IPS-18a (cell line): ENCODE results near the gene PKN2.
"Not testable (repeated sequence)": the region's sequence is repeated elsewhere in the genome, so short reads cannot be mapped to it uniquely, and the experiment has no call there.

Experiments
- H3K27ac ChIP-seq: one replicate; pipeline ENCODE4 v1.5.1; 2013; ENCODE audit warnings: low read length
- H3K27me3 ChIP-seq: one replicate; pipeline ENCODE4 v1.6.1; 2013; ENCODE audit warnings: mild to moderate bottlenecking, low read length; ENCODE audit not compliant: control insufficient read depth, insufficient read depth
- H3K36me3 ChIP-seq: one replicate; pipeline ENCODE4 v1.6.1; 2013; ENCODE audit warnings: low read depth, low read length; ENCODE audit not compliant: control insufficient read depth
- H3K4me1 ChIP-seq: one replicate; pipeline ENCODE4 v1.6.1; 2013; ENCODE audit warnings: low read depth, low read length; ENCODE audit not compliant: control insufficient read depth
- H3K4me3 ChIP-seq: one replicate; pipeline ENCODE4 v1.5.1; 2013; ENCODE audit warnings: low read length
- H3K9ac ChIP-seq: one replicate; pipeline ENCODE4 v1.6.1; 2013; ENCODE audit warnings: mild to moderate bottlenecking, low read length, moderate library complexity
- H3K9me3 ChIP-seq: one replicate; pipeline ENCODE4 v1.6.1; 2013; ENCODE audit warnings: low read depth, low read length; ENCODE audit not compliant: control insufficient read depth

Gene PKN2

GRCh38 chr1:88716571-88716970, 32.5 kb downstream of the PKN2 start:
- H3K27me3 ChIP-seq, H3K9me3 ChIP-seq, H3K9ac ChIP-seq, H3K36me3 ChIP-seq, H3K4me3 ChIP-seq, H3K4me1 ChIP-seq, H3K27ac ChIP-seq: not testable (repeated sequence)

GRCh38 chr1:88722492-88722891, 38.4 kb downstream of the PKN2 start:
- no peak overlapping the region for H3K9ac ChIP-seq
- H3K27me3 ChIP-seq: no peaks in the 10 kb centered on the region
- H3K27ac ChIP-seq: no peak overlapping the region
- H3K36me3 ChIP-seq: no peaks in the 10 kb centered on the region
- H3K4me3 ChIP-seq: no peak overlapping the region
- H3K4me1 ChIP-seq: no peaks in the 10 kb centered on the region
- no peaks in the 10 kb centered on the region for H3K9me3 ChIP-seq

GRCh38 chr1:88726697-88727096, 42.6 kb downstream of the PKN2 start:
- Histone ChIP-seq H3K27ac (no peak overlapping the region), H3K27me3 (no peaks in the 10 kb centered on the region)

GRCh38 chr1:88727205-88727604, 43.1 kb downstream of the PKN2 start:
- Histone ChIP-seq H3K27me3 (no peaks in the 10 kb centered on the region), H3K9me3 (no peaks in the 10 kb centered on the region), H3K4me1 (no peaks in the 10 kb centered on the region), H3K27ac (no peak overlapping the region), H3K36me3 (peaks cover 4% of the 10 kb centered on the region), H3K4me3 (no peak overlapping the region), H3K9ac (no peak overlapping the region)

More at GRCh38 chr1:88726697-88727096, 42.6 kb downstream of the PKN2 start:
- H3K4me3 ChIP-seq: no peak overlapping the region
- peaks cover 4% of the 10 kb centered on the region for H3K36me3 ChIP-seq
- no peak overlapping the region for H3K9ac ChIP-seq
- H3K9me3 ChIP-seq: no peaks in the 10 kb centered on the region
- no peaks in the 10 kb centered on the region for H3K4me1 ChIP-seq

- Histone ChIP-seq H3K27ac (no peak overlapping the region), H3K36me3 (peaks cover 4% of the 10 kb centered on the region), H3K9ac (no peak overlapping the region), H3K9me3 (no peaks in the 10 kb centered on the region), H3K4me1 (no peaks in the 10 kb centered on the region), H3K4me3 (no peak overlapping the region), H3K27me3 (no peaks in the 10 kb centered on the region)
Measured at GRCh38 chr1:88729297-88729696, 45.2 kb downstream of the PKN2 start.

- Histone ChIP-seq H3K27ac (no peak overlapping the region), H3K4me1 (no peaks in the 10 kb centered on the region), H3K36me3 (peaks cover 4% of the 10 kb centered on the region), H3K9me3 (no peaks in the 10 kb centered on the region), H3K9ac (no peak overlapping the region), H3K27me3 (no peaks in the 10 kb centered on the region), H3K4me3 (no peak overlapping the region)
Measured at GRCh38 chr1:88730132-88730675, 46.1 kb downstream of the PKN2 start.

- Histone ChIP-seq H3K27ac (no peak overlapping the region), H3K36me3 (peaks cover 4% of the 10 kb centered on the region), H3K9ac (no peak overlapping the region), H3K27me3 (no peaks in the 10 kb centered on the region), H3K4me1 (no peaks in the 10 kb centered on the region), H3K4me3 (no peak overlapping the region), H3K9me3 (no peaks in the 10 kb centered on the region)
Measured at GRCh38 chr1:88730995-88731394, 46.9 kb downstream of the PKN2 start.

GRCh38 chr1:88731475-88732269, 47.6 kb downstream of the PKN2 start:
- H3K27me3 ChIP-seq: no peaks in the 10 kb centered on the region
- no peak overlapping the region for H3K27ac ChIP-seq
- no peaks in the 10 kb centered on the region for H3K9me3 ChIP-seq
- no peaks in the 10 kb centered on the region for H3K4me1 ChIP-seq
- H3K4me3 ChIP-seq: no peak overlapping the region
- H3K9ac ChIP-seq: no peak overlapping the region
- H3K36me3 ChIP-seq: peaks cover 4% of the 10 kb centered on the region

- H3K36me3 ChIP-seq: no peaks in the 10 kb centered on the region
- H3K27me3 ChIP-seq: no peaks in the 10 kb centered on the region
- H3K27ac ChIP-seq: no peak overlapping the region
- H3K4me3 ChIP-seq: no peak overlapping the region
- no peak overlapping the region for H3K9ac ChIP-seq
- H3K4me1 ChIP-seq: peaks cover 14% of the 10 kb centered on the region
- H3K9me3 ChIP-seq: no peaks in the 10 kb centered on the region
Measured at GRCh38 chr1:88735382-88735781, 51.3 kb downstream of the PKN2 start.

- no peaks in the 10 kb centered on the region for H3K27me3 ChIP-seq
- no peaks in the 10 kb centered on the region for H3K36me3 ChIP-seq
- H3K4me3 ChIP-seq: no peak overlapping the region
- H3K27ac ChIP-seq: no peak overlapping the region
- H3K4me1 ChIP-seq: peaks cover 14% of the 10 kb centered on the region
- no peaks in the 10 kb centered on the region for H3K9me3 ChIP-seq
- H3K9ac ChIP-seq: no peak overlapping the region
Measured at GRCh38 chr1:88735909-88736308, 51.8 kb downstream of the PKN2 start.

GRCh38 chr1:88736633-88737248, 52.7 kb downstream of the PKN2 start:
- no peaks in the 10 kb centered on the region for H3K27me3 ChIP-seq
- H3K4me1 ChIP-seq: peaks cover 14% of the 10 kb centered on the region
- no peak overlapping the region for H3K27ac ChIP-seq
- no peaks in the 10 kb centered on the region for H3K36me3 ChIP-seq
- H3K4me3 ChIP-seq: no peak overlapping the region
- H3K9me3 ChIP-seq: no peaks in the 10 kb centered on the region
- H3K9ac ChIP-seq: no peak overlapping the region
